ENCODE results near the gene BUD23.

GRCh38 chr7:73683056-73683787 is at the start of gene BUD23, which contains the start of gene DNAJC30:
- TF ChIP-seq, protein P1, sequence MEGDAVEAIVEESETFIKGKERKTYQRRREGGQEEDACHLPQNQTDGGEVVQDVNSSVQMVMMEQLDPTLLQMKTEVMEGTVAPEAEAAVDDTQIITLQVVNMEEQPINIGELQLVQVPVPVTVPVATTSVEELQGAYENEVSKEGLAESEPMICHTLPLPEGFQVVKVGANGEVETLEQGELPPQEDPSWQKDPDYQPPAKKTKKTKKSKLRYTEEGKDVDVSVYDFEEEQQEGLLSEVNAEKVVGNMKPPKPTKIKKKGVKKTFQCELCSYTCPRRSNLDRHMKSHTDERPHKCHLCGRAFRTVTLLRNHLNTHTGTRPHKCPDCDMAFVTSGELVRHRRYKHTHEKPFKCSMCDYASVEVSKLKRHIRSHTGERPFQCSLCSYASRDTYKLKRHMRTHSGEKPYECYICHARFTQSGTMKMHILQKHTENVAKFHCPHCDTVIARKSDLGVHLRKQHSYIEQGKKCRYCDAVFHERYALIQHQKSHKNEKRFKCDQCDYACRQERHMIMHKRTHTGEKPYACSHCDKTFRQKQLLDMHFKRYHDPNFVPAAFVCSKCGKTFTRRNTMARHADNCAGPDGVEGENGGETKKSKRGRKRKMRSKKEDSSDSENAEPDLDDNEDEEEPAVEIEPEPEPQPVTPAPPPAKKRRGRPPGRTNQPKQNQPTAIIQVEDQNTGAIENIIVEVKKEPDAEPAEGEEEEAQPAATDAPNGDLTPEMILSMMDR (IDR thresholded peaks at IDR 0.05): peak in 2 of 5 experiments; percentile 41 to 48
- TF ChIP-seq POLR2A (IDR thresholded peaks at IDR 0.05) (peak; percentile 16 to 60), EP300 (IDR thresholded peaks at IDR 0.05) (peak; percentile 62 to 86)

Measured in tibial nerve (tissue), 4 donors.